ENCODE results near the gene MACROH2A1.

The MACROH2A1 gene

GRCh38 chr5:135320718-135321484, 78.1 kb downstream of the MACROH2A1 start:
- Histone ChIP-seq H3K4me1 (ENCODE audit: insufficient read depth, insufficient read length) (no peaks in the 10 kb centered on the region), H3K36me3 (ENCODE audit: insufficient read depth, insufficient read length, low read length) (no peaks in the 10 kb centered on the region), H3K4me3 (ENCODE audit: insufficient read length, low read depth) (no peak overlapping the region), H3K27me3 (ENCODE audit: insufficient read depth, insufficient read length) (no peaks in the 10 kb centered on the region), H3K9me3 (ENCODE audit: insufficient read depth, low read length) (no peaks in the 10 kb centered on the region), H3K9ac (ENCODE audit: insufficient read length, low read depth) (no peak overlapping the region)
- no peak for TF ChIP-seq YY1 (IDR thresholded peaks at IDR 0.05; ENCODE audit: insufficient read depth, insufficient read length)
- TF ChIP-seq SUZ12 (IDR thresholded peaks at IDR 0.05; ENCODE audit: extremely low read depth, insufficient read depth, insufficient read length): no peak
- no peak for TF ChIP-seq ZNF274 (IDR thresholded peaks at IDR 0.05; ENCODE audit: low read depth, low read length)
- DNase-seq (ENCODE audit: low read depth, low spot score): no peak

DNA sequence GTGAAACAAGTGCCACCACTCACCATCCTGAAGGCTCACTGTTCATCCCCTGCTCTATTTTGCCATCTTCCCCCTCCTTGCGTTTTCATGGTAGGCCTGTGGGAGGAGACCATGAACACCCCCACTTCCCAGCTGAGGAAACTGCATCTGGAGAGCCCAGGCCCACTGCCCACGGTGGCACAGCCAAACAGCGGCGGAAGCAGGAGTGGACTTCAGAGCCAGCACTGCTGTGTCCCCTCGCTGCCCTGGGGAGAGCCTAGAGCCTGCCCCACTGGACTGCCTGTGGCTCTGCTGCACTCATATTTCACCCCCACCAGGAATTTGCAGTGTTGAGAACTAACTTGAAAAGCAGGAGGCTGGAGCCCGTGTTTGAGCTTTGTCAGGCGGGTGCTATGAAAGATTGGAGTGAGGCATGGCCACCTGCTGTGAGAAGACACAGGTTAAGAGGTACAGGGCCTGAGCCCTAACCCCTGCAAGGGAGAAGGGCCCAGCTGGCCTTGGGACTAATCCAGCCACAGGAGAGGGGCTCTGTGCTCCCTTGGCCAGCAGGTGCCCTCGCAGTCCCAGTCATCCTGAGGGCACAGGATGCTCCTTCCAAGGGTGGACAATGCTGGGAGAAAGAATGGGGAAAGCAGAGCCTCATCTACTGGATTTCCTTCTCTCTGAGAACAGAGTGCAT, 79.0 kb downstream of the MACROH2A1 start:
- TF ChIP-seq ZNF274 (IDR thresholded peaks at IDR 0.05; ENCODE audit: low read depth, low read length) (no peak), YY1 (IDR thresholded peaks at IDR 0.05; ENCODE audit: insufficient read depth, insufficient read length) (no peak), SUZ12 (IDR thresholded peaks at IDR 0.05; ENCODE audit: extremely low read depth, insufficient read depth, insufficient read length) (no peak)
- Histone ChIP-seq H3K4me1 (ENCODE audit: insufficient read depth, insufficient read length) (no peaks in the 10 kb centered on the region), H3K9ac (ENCODE audit: insufficient read length, low read depth) (no peak overlapping the region), H3K36me3 (ENCODE audit: insufficient read depth, insufficient read length, low read length) (no peaks in the 10 kb centered on the region), H3K4me3 (ENCODE audit: insufficient read length, low read depth) (no peak overlapping the region), H3K27me3 (ENCODE audit: insufficient read depth, insufficient read length) (no peaks in the 10 kb centered on the region), H3K9me3 (ENCODE audit: insufficient read depth, low read length) (no peaks in the 10 kb centered on the region)
- no peak for DNase-seq (ENCODE audit: low read depth, low spot score)

GRCh38 chr5:135319458-135319857, 79.6 kb downstream of the MACROH2A1 start:
- H3K4me3 ChIP-seq (ENCODE audit: insufficient read length, low read depth): no peak overlapping the region
- H3K36me3 ChIP-seq (ENCODE audit: insufficient read depth, insufficient read length, low read length): no peaks in the 10 kb centered on the region
- no peaks in the 10 kb centered on the region for H3K9me3 ChIP-seq (ENCODE audit: insufficient read depth, low read length)
- H3K4me1 ChIP-seq (ENCODE audit: insufficient read depth, insufficient read length): no peaks in the 10 kb centered on the region
- no peak for TF ChIP-seq SUZ12 (IDR thresholded peaks at IDR 0.05; ENCODE audit: extremely low read depth, insufficient read depth, insufficient read length)
- no peak for TF ChIP-seq YY1 (IDR thresholded peaks at IDR 0.05; ENCODE audit: insufficient read depth, insufficient read length)
- no peak for TF ChIP-seq ZNF274 (IDR thresholded peaks at IDR 0.05; ENCODE audit: low read depth, low read length)
- no peak overlapping the region for H3K9ac ChIP-seq (ENCODE audit: insufficient read length, low read depth)
- H3K27me3 ChIP-seq (ENCODE audit: insufficient read depth, insufficient read length): no peaks in the 10 kb centered on the region
- DNase-seq (ENCODE audit: low read depth, low spot score): no peak

DNA sequence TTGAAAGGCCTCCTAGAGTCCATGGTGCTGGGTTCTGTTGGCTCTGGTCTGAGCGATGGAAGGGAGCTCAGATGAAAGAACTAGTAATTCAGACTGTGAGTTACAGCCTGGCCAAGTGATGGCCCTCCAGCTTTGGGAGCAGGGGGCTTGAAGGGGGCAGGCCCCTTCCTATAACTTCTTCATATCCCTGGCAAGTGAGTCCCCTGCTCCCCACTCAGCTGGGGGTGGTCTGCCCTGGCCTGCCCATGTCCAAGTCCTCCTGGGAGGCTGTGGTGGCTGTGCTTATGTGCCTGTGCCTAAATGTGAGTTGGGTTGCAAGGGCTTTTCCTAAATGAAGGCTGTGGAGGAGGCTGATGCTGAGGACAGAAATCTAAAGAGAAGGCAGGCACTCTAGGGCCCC, 80.1 kb downstream of the MACROH2A1 start:
- DNase-seq (ENCODE audit: low read depth, low spot score): no peak
- Histone ChIP-seq H3K36me3 (ENCODE audit: insufficient read depth, insufficient read length, low read length) (no peaks in the 10 kb centered on the region), H3K9me3 (ENCODE audit: insufficient read depth, low read length) (no peaks in the 10 kb centered on the region), H3K27me3 (ENCODE audit: insufficient read depth, insufficient read length) (no peaks in the 10 kb centered on the region), H3K4me1 (ENCODE audit: insufficient read depth, insufficient read length) (no peaks in the 10 kb centered on the region), H3K4me3 (ENCODE audit: insufficient read length, low read depth) (no peak overlapping the region), H3K9ac (ENCODE audit: insufficient read length, low read depth) (no peak overlapping the region)
- TF ChIP-seq SUZ12 (IDR thresholded peaks at IDR 0.05; ENCODE audit: extremely low read depth, insufficient read depth, insufficient read length) (no peak), ZNF274 (IDR thresholded peaks at IDR 0.05; ENCODE audit: low read depth, low read length) (no peak), YY1 (IDR thresholded peaks at IDR 0.05; ENCODE audit: insufficient read depth, insufficient read length) (no peak)

DNA sequence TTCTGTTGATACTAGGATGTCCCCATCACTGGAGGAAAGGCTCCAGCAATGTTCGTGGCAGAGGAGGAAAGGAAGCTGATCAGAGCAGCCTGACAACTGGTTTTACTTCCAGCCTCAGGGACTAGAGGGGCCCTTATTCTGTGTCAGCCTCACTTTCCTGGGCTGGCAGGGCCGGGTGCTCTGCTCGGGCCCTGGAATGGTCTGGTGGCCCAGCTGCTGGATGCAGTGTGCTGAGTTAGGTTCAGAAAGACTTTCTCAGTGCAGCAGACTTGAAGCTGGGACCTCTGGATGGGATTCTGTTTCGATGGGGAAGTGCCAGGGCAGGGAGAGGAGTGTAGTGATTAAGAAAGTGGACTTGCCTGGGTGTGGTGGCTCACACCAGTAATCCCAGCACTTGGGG, 81.0 kb downstream of the MACROH2A1 start:
- Histone ChIP-seq H3K9me3 (ENCODE audit: insufficient read depth, low read length) (no peaks in the 10 kb centered on the region), H3K4me3 (ENCODE audit: insufficient read length, low read depth) (no peak overlapping the region), H3K27me3 (ENCODE audit: insufficient read depth, insufficient read length) (no peaks in the 10 kb centered on the region), H3K36me3 (ENCODE audit: insufficient read depth, insufficient read length, low read length) (no peaks in the 10 kb centered on the region), H3K9ac (ENCODE audit: insufficient read length, low read depth) (no peak overlapping the region), H3K4me1 (ENCODE audit: insufficient read depth, insufficient read length) (no peaks in the 10 kb centered on the region)
- no peak for DNase-seq (ENCODE audit: low read depth, low spot score)
- no peak for TF ChIP-seq ZNF274 (IDR thresholded peaks at IDR 0.05; ENCODE audit: low read depth, low read length)
- TF ChIP-seq SUZ12 (IDR thresholded peaks at IDR 0.05; ENCODE audit: extremely low read depth, insufficient read depth, insufficient read length): no peak
- no peak for TF ChIP-seq YY1 (IDR thresholded peaks at IDR 0.05; ENCODE audit: insufficient read depth, insufficient read length)

GRCh38 chr5:135317286-135317685, 81.7 kb downstream of the MACROH2A1 start:
- no peak overlapping the region for H3K9ac ChIP-seq (ENCODE audit: insufficient read length, low read depth)
- no peaks in the 10 kb centered on the region for H3K36me3 ChIP-seq (ENCODE audit: insufficient read depth, insufficient read length, low read length)
- no peaks in the 10 kb centered on the region for H3K27me3 ChIP-seq (ENCODE audit: insufficient read depth, insufficient read length)
- no peak for DNase-seq (ENCODE audit: low read depth, low spot score)
- H3K4me1 ChIP-seq (ENCODE audit: insufficient read depth, insufficient read length): no peaks in the 10 kb centered on the region
- H3K9me3 ChIP-seq (ENCODE audit: insufficient read depth, low read length): no peaks in the 10 kb centered on the region
- no peak for TF ChIP-seq ZNF274 (IDR thresholded peaks at IDR 0.05; ENCODE audit: low read depth, low read length)
- TF ChIP-seq YY1 (IDR thresholded peaks at IDR 0.05; ENCODE audit: insufficient read depth, insufficient read length): no peak
- no peak for TF ChIP-seq SUZ12 (IDR thresholded peaks at IDR 0.05; ENCODE audit: extremely low read depth, insufficient read depth, insufficient read length)
- no peak overlapping the region for H3K4me3 ChIP-seq (ENCODE audit: insufficient read length, low read depth)

- Histone ChIP-seq H3K9ac (ENCODE audit: insufficient read length, low read depth) (no peak overlapping the region), H3K9me3 (ENCODE audit: insufficient read depth, low read length) (no peaks in the 10 kb centered on the region), H3K27me3 (ENCODE audit: insufficient read depth, insufficient read length) (no peaks in the 10 kb centered on the region), H3K4me3 (ENCODE audit: insufficient read length, low read depth) (no peak overlapping the region), H3K36me3 (ENCODE audit: insufficient read depth, insufficient read length, low read length) (no peaks in the 10 kb centered on the region), H3K4me1 (ENCODE audit: insufficient read depth, insufficient read length) (no peaks in the 10 kb centered on the region)
- TF ChIP-seq YY1 (IDR thresholded peaks at IDR 0.05; ENCODE audit: insufficient read depth, insufficient read length): no peak
- no peak for TF ChIP-seq ZNF274 (IDR thresholded peaks at IDR 0.05; ENCODE audit: low read depth, low read length)
- DNase-seq (ENCODE audit: low read depth, low spot score): no peak
Observed at GRCh38 chr5:135315386-135315785, 83.6 kb downstream of the MACROH2A1 start.
